HG02938 (cell line): ENCODE results near the gene AFAP1.
"Not testable (repeated sequence)": the region's sequence is repeated elsewhere in the genome, so short reads cannot be mapped to it uniquely, and the experiment has no call there.

Experiments
- ATAC-seq: cut with Tn5 transposase; IDR thresholded peaks from one replicate; pipeline ENCODE4 v1.9.1; 2021; ENCODE audit warnings: mild to moderate bottlenecking, moderate library complexity; ENCODE audit not compliant: unreplicated experiment

AFAP1 gene

DNA sequence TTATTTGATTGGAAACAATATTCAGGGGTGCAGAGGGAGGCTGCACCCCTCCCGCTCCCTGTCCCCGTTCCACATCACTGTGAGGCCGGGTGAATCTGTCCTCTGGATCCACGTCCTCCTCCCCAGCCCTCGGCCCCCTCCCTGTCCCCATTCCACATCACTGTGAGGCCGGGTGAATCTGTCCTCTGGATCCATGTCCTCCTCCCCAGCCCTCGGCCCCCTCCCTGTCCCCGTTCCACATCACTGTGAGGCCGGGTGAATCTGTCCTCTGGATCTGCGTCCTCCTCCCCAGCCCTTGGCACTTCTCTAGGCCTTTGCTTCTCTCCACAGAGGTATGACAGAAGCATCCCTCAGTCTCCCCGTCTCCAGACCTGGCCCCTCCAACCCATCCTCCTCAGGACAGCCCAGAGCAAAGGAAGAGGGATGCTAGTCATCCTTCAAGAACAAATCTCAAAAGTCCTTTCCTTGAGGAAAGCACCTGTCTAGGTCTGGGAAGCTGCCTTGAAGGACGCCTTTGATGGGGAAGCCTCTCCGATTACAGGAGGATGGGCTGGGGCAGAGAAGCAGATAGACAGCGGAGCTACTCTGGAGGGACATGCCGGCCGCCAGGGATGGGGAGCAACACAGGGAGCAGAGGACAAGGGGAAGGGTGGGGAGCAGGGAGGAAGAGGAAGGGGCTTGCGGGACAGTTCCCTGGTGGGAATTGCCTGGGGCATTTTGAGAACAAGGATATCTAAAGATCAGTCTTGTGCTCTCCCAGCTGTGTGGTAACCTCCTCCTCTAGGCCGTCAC lies 10.8 kb upstream of the AFAP1 start:
- ATAC-seq, result no peak

DNA sequence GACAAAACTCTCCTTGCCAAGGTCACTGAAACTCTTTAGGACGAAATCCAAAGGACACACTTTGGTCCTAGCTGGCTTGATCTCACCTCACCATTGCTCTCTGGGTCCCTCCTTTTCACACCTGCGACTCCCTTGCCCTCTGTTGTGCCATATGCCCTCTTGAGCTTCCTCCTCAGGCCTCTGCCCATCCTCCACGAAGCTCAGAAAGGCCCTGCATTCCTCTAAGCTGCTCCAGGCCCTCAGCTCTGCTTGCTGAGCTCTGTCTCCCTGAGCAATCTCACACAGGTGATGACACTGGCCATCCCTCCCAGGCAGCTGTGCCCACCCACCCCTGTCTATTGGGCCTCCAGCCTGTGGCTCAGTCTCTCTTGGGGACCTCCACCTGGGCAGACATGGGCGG lies 10.1 kb upstream of the AFAP1 start:
- no peak for ATAC-seq

DNA sequence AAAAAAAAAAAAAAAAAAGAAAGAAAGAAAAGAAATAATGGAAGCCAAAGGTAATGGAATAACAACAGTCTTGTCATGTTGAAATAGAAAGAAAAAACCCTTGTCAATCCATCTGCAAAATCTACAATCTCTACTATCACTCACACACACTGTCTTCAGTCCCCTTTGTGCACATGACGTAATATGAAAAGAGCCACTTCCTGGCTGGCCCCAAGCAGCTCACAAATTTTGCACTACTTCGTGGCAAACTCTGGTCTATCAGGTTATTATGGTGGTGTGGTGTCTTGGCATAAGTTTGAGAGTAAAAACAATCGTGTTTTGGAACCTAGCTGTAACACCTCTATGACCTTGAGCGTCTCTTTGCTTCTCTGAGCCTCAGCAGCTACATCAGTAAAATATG lies 8.3 kb upstream of the AFAP1 start:
- ATAC-seq, result no peak

DNA sequence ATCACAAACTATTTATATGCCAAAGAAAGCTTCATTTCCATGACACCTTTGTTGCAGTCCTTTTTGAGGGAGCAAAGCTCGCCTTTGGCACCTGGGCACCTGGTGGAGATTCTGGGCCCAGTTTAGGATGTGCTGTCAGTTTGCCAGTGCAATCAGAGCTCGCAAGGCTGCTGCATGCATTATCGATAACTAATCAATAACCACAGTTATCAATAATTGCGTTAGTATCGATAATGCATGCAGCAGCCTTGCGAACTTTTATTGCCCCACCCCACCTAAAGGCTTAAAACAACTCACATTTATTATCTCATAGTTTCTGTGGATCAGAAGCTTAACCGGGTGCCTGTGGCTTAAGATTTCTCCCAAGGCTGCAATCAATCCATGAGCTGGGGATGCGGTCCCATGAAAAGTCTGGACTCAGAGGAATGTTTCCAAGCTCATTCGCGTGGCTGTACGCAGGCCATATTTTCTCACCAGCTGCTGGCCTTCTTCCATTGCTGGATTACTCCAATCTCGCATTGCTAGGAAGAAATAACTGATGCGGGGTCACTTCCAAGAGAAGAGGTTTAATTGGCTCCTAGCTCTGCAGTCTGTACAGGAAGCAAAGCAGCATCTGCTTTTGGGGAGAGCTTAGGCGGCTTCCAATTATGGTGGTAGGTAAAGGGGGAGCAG lies 6.2 kb upstream of the AFAP1 start:
- ATAC-seq, result no peak

DNA sequence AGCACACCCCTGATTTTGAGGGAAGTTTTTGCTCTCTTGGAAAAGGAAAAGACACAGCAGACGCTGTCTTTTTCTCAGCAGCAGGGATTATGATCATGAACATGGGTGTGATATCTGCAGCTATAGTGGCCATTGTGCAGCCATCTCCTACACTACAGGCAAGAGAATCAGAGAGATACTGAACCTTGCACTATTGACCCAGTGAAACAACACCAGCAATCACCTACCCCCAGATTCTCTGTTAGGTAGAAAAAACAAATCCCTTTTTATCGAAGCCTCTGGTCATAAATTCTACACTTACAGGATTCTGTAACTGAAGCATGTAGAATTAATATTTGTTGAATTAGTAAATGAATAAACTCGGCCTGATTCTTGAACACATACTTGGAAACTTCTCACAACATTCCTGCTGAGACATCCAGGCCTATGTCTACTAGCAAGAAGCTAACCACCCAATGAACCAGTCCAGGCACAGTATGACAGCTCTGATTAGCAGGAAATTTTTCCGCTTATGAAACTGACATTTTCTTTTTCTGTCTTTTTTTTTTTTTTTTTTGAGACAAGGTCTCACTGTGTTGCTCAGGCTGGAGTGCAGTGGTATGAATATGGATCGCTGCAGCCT lies 5.0 kb upstream of the AFAP1 start:
- ATAC-seq, result no peak

DNA sequence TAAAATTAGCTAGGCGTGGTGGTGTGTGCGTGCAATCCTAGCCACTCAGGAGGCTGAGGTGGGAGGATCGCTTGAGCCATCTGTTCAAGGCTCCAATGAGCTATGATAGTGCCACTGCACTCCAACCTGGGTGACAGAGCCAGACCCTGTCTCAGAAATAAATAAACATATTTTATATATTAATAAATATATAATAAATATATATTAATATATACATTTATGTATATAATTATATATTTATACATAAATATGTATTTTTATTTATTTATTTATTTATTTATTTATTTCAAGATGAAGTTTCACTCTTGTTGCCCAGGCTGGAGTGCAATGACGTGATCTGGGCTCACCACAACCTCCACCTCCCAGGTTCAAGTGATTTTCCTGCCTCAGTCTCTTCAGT lies 4.0 kb upstream of the AFAP1 start:
- not testable (repeated sequence) for ATAC-seq

DNA sequence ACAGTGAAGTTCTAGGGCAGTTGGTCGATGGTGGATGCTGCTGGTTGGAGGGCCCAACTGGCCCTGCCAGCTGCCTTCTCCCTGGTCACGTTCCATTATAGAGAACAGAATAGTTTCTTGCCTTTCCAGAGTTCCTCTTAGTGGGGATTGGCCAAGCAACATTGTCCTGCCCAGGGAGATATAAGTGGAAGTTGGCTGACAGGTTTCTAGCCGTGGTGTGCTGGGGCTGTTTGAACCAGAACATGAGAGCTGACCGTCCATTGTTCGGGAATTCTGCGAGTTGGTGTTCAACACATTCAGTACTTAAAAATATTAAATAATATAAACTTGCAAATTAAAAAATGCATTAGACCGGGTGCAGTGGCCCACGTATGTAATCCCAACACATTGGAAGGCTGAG lies 3.5 kb upstream of the AFAP1 start:
- no peak for ATAC-seq

DNA sequence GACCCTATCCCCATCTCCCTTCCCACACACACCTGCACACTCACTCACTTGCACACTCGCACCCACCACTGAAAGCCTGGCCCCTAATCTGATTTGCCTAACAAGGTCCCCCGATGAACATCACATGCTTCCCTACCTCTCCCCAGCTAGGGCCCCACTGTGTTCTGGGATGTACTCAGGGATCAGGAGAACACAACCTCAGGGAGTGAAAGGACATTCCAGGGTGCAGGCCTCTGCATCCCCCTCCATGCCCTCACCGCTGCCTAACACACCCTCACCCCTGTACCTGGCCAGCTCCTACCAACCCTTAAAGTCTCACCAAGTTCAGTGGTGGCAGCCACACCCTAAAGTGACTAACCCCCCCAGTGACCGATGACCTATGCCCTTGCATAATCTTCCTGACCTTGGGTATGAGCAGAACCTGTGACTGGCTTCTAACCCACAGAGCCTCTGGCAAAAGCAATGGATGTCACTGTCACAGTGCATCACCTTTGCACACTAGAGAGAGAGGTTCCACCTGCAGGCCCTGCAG lies 2.4 kb upstream of the AFAP1 start:
- ATAC-seq, result no peak

DNA sequence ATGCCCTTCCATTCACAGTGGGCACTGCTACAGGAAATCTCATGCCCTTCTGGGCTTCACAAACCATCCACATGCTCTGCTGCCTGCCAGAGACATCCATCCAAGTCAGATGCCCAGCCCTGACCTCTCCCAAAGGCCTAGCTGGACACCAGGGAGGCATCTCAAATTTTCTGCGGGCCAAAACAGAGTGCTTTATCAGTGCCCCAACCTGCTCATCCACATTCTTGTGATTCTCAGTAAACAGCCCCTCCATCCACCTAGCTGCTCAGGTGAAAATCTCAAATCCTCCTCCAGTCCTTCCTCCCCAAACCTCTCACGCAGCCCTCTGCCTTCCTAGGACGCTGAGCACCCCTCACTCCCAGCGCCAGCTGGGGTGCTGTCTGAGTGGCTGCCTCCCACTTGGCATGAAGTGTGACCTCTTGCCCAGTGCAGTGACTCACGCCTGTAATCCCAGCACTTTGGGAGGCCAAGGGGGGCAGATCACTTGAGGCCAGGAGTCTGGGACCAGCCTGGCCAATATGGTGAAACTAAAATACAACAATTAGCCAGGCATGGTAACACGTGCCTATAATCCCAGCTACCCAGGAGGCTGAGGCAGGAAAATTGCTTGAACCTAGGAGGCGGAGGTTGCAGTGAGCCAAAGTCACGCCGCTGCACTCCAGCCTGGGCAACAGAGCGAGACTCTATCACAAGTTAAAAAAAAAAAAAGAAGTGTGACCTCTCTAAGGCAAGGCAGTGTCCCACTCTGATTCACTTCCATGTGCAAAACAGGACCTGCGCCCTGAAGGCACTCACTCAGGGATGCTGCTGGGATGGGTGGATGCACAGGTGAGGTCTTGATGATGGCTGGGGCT lies 1.7 kb upstream of the AFAP1 start:
- no peak for ATAC-seq

DNA sequence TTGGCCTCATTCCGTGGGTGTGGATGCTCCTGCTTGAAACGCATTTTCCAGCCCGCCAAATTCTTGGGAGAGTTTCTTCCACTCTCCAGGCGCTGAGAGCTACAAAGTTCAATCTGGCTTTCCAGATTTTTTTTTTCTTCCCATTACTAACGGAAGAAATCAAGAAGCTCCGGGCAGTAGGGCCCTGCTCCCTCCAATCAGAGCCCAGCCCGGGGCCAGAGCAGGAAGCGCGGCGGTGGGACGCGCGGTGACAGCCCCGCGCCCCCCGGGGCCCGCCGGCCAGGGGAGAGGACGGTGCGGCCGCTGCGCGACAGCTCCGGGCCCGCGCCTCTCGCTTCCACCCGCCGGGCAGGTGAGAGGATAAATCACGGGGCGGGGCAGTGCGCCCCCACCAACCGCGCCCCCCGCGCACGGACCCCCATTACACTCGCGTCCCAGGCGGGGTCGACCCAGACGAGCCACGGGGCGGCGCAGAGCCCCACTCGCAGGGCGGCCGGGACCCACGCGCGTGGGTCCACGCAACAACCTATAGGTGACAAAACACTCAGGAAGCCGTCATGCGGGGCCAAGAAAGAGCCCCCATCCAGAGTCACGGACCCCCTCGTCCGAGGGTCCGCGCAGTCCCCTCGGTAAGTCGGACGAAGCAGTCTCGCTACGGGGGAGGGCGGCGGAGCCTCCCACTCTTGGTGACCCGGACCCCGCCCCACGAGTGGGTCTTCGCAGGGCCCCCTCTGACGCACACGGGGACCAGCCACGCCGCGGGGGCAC lies 868 bp downstream of the AFAP1 start:
- no peak for ATAC-seq

DNA sequence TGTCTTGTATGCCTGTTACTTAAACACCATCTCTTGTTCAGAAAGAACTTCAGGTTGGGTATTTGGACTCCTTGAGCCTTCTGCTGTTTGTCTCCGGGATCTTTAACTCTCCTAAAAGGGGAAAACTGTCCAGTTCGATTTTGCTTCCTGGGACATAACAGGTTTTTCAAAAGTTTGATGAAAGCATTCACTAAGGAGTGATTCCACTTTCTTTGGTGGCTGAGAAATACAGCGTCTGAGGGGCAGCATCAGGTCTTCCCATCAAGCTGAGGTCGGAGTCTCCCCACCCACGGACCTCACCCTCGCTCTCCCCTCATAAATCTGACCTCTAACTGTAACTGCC lies 1.4 kb downstream of the AFAP1 start:
- no peak for ATAC-seq

DNA sequence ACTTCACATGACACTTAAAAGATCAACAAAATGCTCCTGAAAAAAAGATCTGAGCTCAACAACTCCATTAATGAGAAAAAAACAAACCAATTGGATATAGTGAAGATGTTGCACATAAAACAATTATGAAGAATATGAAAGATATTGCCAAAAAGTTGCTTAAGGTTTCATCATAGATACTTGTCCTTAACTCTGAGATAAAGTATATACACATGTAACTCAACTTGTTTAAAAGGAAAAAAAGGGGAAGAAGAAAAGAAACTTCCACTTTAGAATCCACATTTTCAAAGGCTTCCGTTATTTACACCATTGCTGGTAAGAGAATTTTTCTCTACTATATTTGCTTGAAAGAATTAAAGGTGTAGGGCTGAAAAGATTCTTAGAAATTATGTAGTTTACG lies 2.7 kb downstream of the AFAP1 start:
- ATAC-seq, result no peak

DNA sequence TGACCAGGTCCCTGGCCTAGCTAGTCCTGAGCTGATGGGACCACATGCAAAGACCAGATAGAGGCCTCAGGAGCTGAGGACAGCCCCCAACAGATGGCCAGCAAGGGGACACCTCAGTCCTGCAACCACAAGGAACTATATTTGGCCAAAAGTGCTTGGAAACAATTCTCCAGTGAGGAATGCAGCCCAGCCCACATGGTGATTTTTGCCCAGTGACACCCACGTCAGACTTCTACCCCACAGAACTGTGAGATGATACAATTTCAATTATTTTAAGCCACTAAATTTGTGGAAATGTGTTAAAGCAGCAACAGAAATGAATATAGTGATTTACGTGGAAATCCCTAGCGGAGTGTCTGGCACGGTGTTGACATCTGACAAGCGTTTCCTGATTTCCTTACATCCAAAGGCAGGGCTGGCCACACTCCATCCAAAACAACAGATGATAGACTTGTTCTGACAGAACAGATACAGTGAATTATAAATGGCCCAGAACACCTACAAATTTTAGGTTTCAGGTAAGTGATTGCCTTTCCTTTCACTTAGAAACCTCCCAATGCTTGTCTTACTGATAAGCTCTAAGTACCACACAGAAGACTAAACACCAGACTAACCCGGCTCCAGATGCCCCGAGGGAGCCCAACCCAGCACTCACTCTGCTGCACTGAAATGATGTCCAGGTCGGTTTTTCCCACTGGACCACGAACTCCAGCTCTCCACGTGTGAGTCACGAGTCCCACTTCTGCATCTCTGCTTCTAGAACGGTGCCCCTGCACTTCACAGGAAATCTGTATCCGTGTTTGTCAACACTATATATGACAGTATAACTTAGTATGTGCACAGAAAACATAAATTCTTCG lies 5.8 kb downstream of the AFAP1 start:
- no peak for ATAC-seq

DNA sequence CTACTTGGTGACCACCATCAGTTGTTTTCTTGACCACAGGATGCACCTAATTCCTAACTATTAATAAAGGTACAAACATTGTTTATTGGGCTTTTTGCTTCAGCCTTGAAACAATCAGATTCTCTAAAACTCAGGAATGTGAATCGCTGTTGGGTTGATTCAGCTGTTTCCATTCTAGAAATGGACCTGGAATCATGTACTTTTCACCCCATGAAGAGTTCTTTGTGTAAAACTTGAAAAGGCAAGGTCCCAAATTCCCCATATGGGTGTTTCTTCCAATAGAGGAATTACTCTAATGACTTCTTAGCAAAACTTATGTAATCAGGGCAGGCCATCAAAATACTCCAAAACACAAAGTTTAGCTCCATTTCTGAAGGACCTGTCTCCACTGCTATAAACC lies 7.4 kb downstream of the AFAP1 start:
- ATAC-seq, result no peak

DNA sequence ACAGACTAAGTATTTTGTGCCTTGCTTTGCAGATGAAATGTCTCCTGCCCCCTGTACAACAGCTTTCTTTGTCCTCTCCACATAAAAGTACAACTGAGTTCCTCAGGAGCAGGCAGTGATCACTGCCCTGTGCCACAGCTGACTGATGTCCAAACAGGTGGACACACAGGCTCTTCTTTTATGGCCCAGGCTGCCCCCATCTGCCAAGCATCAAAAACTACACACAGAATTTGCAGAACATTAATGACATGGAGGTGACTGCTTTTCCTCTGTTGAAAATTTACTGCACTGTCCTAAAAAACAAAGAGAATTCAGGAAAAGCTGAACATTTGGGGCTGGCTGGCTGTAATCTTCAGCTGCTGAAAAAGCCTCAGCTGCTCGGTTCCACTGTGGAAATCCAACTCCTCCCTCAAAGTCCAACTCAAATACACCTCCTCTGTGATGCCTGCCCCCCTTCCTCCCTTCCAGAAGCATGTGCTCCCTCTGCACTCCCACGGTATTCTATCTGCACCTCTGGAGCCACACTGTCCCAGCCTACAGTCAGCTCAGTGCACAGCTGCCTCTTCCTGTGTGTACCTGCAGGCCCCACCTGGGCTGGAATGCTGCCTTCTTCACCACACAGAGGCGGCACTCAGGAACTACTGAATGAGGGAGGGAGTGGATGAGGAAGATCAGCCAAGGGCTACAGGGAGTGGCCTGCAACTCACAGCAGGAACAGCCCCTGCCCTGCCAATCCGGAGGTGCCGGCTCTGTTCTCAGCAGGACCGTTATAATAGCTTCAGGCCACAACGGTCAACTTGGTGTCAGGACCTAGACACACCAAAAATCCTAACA lies 10.3 kb downstream of the AFAP1 start:
- ATAC-seq, result no peak

DNA sequence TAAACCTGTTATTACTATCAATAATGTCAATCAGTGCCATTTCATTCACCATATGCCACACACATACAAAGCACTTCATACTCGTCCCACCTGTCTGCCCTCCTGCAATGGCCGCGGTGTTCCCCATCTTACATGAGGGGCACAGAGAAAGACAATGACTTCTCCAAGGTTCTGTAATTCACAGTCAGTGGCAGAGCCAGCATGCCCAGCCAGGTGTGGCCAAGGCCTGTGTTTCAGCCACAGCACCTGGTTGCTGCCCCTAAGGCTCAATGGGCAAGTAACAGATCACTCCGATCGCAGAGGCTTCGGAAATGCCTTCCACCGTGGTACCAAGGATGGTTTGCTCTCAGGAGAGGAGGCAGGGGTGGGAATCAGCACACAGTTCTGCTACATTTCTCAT lies 10.9 kb downstream of the AFAP1 start:
- no peak for ATAC-seq

DNA sequence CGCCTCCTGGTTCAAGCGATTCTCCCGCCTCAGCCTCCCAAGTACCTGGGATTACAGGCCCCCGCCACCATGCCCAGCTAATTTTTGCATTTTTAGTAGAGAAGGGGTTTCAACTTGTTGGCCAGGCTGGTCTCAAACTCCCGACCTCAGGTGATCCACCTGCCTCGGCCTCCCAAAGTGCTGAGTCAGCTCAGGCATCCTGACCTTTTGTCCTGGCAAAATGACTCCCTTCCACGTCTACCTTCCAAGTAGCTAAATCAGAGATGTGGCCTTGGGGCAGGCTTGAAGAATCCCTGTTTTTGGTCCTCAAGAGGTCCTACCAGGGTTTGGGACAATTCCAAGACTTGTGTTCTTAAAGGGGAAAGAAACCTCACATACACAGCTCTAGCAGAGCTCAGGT lies 12.8 kb downstream of the AFAP1 start:
- no peak for ATAC-seq

DNA sequence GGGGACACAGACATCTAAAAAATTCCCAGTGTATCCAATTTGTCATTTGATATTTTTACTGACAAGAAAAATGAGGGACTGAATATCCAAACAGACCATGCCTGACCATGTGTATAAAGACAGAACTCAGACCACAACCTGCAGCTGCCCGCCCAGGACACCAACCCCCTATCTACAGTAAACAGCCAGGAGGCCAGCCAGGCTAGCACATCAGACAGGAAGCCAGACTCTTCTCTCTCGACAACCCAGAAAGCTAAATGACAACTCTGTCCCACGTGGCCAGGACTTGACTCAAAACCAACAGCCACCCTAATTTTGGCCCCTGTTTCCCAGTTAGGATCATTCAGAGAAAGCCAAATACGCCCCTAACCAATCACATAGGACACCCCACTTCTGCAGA lies 15.1 kb downstream of the AFAP1 start:
- no peak for ATAC-seq

DNA sequence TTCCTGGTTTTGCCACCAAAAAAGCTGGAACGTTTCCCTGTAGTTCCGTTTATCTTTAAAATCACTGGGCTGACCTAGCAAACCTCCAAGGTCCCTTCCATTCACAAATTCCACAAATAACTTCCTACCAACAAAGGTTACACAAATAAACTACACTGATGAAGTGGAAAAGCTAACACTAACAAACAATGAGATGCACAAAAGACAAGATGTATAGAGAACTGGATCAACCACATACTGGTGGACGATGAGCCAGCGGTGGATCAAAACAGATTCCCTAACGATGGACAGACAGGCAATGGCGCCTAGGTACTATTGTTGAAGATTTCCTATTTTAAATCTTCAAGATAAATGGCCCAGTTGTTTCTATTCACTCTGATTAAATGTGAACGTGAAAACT lies 15.5 kb downstream of the AFAP1 start:
- no peak for ATAC-seq
